GM23248 (cell line): ENCODE results near the gene PTGER1. TPM values are rescaled to one million over a fixed set of nuclear protein-coding genes. Genes with fewer than 3 reads are reported as not detected.

Experiments used
- DNase-seq: peaks from one replicate; pipeline ENCODE4 v3.0.0-alpha.2; 2015
- H2AFZ ChIP-seq: fragments of 200-600 bp; sonication (generic); 2 replicates; pipeline ENCODE4 v1.6.1; 2016; ENCODE audit warnings: antibody characterized with exemption
- H3F3A ChIP-seq: fragments of 200-600 bp; sonication (generic); 2 replicates; pipeline ENCODE4 v1.6.1; 2016; ENCODE audit warnings: mild to moderate bottlenecking, antibody characterized with exemption, mixed run types; ENCODE audit not compliant: insufficient read depth
- H3K27ac ChIP-seq: fragments of 200-600 bp; sonication (generic); 2 replicates; pipeline ENCODE4 v1.5.1; 2016; ENCODE audit warnings: mild to moderate bottlenecking
- H3K27me3 ChIP-seq: fragments of 200-600 bp; sonication (generic); replicated peaks from 2 replicates; pipeline ENCODE4 v1.6.1; 2016; ENCODE audit warnings: mild to moderate bottlenecking; ENCODE audit not compliant: insufficient read depth
- H3K36me3 ChIP-seq: fragments of 200-600 bp; sonication (generic); 2 replicates; pipeline ENCODE4 v1.6.1; 2016; ENCODE audit warnings: low read depth, mild to moderate bottlenecking
- H3K4me1 ChIP-seq: fragments of 200-600 bp; sonication (generic); 2 replicates; pipeline ENCODE4 v1.6.1; 2016; ENCODE audit warnings: mild to moderate bottlenecking; ENCODE audit not compliant: insufficient read depth
- H3K4me2 ChIP-seq: fragments of 200-600 bp; sonication (generic); one replicate; pipeline ENCODE4 v1.6.1; 2016; ENCODE audit warnings: mild to moderate bottlenecking; ENCODE audit not compliant: unreplicated experiment
- H3K4me3 ChIP-seq: fragments of 200-600 bp; sonication (generic); 2 replicates; pipeline ENCODE4 v1.5.1; 2016; ENCODE audit warnings: mild to moderate bottlenecking
- H3K79me2 ChIP-seq: fragments of 200-600 bp; sonication (generic); 2 replicates; pipeline ENCODE4 v1.6.1; 2016; ENCODE audit warnings: mild to moderate bottlenecking; ENCODE audit not compliant: insufficient read depth
- H3K9ac ChIP-seq: fragments of 200-600 bp; sonication (generic); 2 replicates; pipeline ENCODE4 v1.6.1; 2016; ENCODE audit warnings: mild to moderate bottlenecking
- H3K9me2 ChIP-seq: fragments of 200-600 bp; sonication (generic); 2 replicates; pipeline ENCODE4 v1.6.1; 2016; ENCODE audit warnings: mixed run types, mild to moderate bottlenecking, moderate library complexity; ENCODE audit not compliant: insufficient read depth
- H3K9me3 ChIP-seq: fragments of 200-600 bp; sonication (generic); one replicate; pipeline ENCODE4 v1.6.1; 2017; ENCODE audit warnings: low read depth
- H4K20me1 ChIP-seq: fragments of 200-600 bp; sonication (generic); 2 replicates; pipeline ENCODE4 v1.6.0; 2016; ENCODE audit not compliant: insufficient read depth
- EZH2 ChIP-seq: fragments of 200-600 bp; sonication (generic); IDR thresholded peaks from 2 replicates; pipeline ENCODE4 v1.6.1; 2018; ENCODE audit warnings: antibody characterized with exemption, mild to moderate bottlenecking; ENCODE audit not compliant: insufficient read depth, poor library complexity, severe bottlenecking
- EZH2phosphoT487 ChIP-seq: fragments of 200-600 bp; sonication (generic); IDR thresholded peaks from 2 replicates; pipeline ENCODE4 v1.6.1; 2018; ENCODE audit warnings: antibody characterized with exemption, moderate library complexity, mild to moderate bottlenecking, low read depth; ENCODE audit not compliant: insufficient read depth
- WGBS, 2 experiments: methylation state at CpG; one replicate each; pipeline ENCODE4 v1.1.6; 2015 to 2017; ENCODE audit warnings: low lambda C conversion rate in 2 of 2, low coverage in 1 of 2; ENCODE audit errors: missing lambda C conversion rate in 2 of 2; 5-methylcytosine and 5-hydroxymethylcytosine counted together
- in situ Hi-C: fragments of 300-500 bp; cut with MboI; formaldehyde crosslinking; loops from 2 replicates; pipeline ENCODE4 v1.15.0; 2020
- polyA plus RNA-seq: library from polyadenylated mRNA; unstranded; fragments of >200 nt; fragmentation: Nextera tagmentation; extraction: Ambion mirVana; gene quantifications from 2 replicates; pipeline ENCODE4 v1.2.1, GENCODE V29; 2016
- total RNA-seq: library from RNA; depleted of rRNA; stranded (reverse); fragments of >200 nt; shearing (Covaris generic); gene quantifications from 2 replicates; pipeline ENCODE4 v1.2.3, GENCODE V29; 2014

Gene PTGER1
- total and polyA plus RNA-seq, 2 experiments from 2014 or later = 0.22 to 0.80 TPM

DNA sequence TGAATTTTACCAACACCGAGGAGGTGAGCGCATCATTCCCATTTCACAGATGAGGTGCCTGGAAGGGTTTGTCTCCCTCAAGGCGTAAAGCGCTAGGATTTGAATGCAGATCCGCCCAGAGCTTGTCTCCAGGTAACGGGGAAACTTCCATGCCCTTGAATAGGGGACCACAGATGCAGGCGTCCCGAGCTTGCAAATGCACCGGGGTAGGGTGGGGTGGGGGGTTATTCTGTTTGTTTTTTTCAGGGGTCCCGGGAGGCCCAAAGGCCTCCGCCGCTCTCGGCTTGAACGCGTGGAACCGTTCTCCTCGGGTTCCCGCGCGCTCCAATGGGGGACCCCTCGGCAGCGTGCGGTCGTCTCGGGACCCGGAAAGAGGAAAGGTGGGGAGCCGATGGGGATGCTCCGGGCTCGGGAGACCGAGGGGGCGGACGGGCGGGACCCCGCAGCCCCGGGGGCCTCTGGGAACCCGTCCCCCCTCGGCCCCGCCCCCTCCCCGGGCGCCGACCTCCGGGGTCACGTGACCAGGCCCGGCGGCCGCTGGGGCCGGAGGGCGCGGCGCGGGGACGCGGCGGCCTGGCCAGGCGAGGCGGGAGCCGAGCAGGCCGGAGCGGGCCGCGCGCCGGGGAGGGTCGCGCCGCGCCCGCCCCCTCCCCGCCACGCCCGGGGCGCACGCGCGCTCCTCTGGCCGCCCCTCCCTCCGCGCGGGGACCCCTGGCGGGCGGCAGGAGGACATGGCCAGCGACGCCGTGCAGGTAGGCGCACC is 42.2 kb downstream of the PTGER1 start, which contains the start of gene PKN1:
PKN1 (plus strand) TSS at position 516 of the 763 bp plus-strand sequence; CDS start at position 732, 216 bp downstream.
- Histone ChIP-seq H3K27ac (peak within 1 kb of the TSS; percentile 75), H3K4me2 (peak within 1 kb of the TSS; percentile 72), H3F3A (peaks cover 16% of the 10 kb centered on the region), H3K4me3 (peak within 1 kb of the TSS; percentile 82), H3K9ac (peak within 1 kb of the TSS; percentile 90), H3K36me3 (no peaks in the 10 kb centered on the region), H3K9me2 (no peaks in the 10 kb centered on the region), H4K20me1 (no peaks in the 10 kb centered on the region), H3K4me1 (peaks cover 14% of the 10 kb centered on the region), H3K79me2 (peaks cover 44% of the 10 kb centered on the region), H3K9me3 (no peaks in the 10 kb centered on the region), H3K27me3 (no peaks in the 10 kb centered on the region), H2AFZ (peak within 1 kb of the TSS; percentile 79)
- WGBS, 2 experiments = 5 to 29% methylated on average over 9 to 69 of the region's 85 CpGs
- TF ChIP-seq EZH2 (no peak), EZH2phosphoT487 (no peak)
- in situ Hi-C loops = no loop called here
- peak; percentile 75 for DNase-seq

DNA sequence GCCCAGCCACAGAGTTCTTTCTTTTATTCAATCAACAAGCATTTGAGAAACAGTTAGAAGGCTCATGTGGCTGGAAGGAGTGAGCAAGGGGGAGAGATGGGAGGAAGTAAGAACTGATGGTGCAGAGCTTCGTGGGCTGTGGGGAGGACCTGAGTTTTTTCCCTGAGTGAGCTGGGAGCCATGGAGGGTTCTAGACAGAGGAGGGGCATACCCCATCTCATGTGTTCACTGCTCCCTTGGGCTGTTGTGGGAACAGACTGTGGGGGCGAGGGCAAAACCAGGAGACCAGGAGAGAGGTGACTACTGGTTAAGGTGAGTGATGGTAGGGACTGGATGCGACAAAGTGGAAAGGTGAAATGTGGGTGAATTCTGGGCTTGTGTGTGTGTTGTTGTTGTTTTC is 44.4 kb downstream of the PTGER1 start:
- Histone ChIP-seq H3K4me2 (no peak overlapping the region), H3K9me2 (no peaks in the 10 kb centered on the region), H3K4me1 (peaks cover 17% of the 10 kb centered on the region), H2AFZ (no peak overlapping the region), H3K36me3 (no peaks in the 10 kb centered on the region), H3K9ac (no peak overlapping the region), H3K27ac (no peak overlapping the region), H3K79me2 (peaks cover 21% of the 10 kb centered on the region), H4K20me1 (no peaks in the 10 kb centered on the region), H3K9me3 (no peaks in the 10 kb centered on the region), H3K27me3 (no peaks in the 10 kb centered on the region), H3K4me3 (no peak overlapping the region), H3F3A (peaks cover 14% of the 10 kb centered on the region)
- in situ Hi-C loops = no loop called here
- WGBS, 2 experiments = 78 to 90% methylated on average over 3 of the region's 3 CpGs
- TF ChIP-seq EZH2 = no peak
- TF ChIP-seq EZH2phosphoT487 = no peak
- DNase-seq = no peak

DNA sequence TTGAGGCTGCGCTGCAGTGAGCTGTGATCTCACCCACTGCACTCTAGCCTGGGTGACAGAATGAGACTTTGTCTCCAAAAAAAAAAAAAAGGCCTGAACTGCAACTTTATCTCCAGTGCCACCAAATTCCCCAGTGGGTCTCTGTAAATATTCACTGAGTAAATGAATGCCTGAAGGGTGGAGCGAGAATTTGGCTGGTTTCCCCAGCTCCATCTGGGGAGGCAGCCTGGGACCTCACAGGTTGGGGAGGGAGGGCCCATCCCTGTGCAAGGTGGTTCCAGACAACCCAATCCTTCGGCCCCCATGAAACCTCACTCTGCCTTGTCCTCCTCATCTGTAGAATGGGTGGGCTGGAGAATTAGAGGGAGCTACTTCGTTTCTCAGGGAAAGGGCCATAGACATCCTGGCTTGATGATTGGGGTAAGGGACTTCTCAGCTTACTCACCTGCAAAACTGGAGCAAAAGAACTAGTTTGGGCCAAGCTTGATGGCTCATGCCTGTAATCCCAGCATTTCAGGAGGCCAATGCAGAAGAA is 46.2 kb downstream of the PTGER1 start:
- Histone ChIP-seq H3K27me3 (no peaks in the 10 kb centered on the region), H4K20me1 (no peaks in the 10 kb centered on the region), H3K27ac (no peak overlapping the region), H3K4me1 (peaks cover 6% of the 10 kb centered on the region; the same call in 1 of the 2 replicates), H3K9ac (no peak overlapping the region), H2AFZ (no peak overlapping the region), H3K36me3 (no peaks in the 10 kb centered on the region), H3K4me3 (no peak overlapping the region), H3F3A (no peaks in the 10 kb centered on the region), H3K4me2 (no peak overlapping the region), H3K9me2 (no peaks in the 10 kb centered on the region), H3K9me3 (no peaks in the 10 kb centered on the region), H3K79me2 (peaks cover 5% of the 10 kb centered on the region)
- TF ChIP-seq EZH2phosphoT487 (no peak), EZH2 (no peak)
- in situ Hi-C loops = no loop called here
- no peak for DNase-seq
- WGBS, 2 experiments = 86 to 92% methylated on average over 4 of the region's 4 CpGs

DNA sequence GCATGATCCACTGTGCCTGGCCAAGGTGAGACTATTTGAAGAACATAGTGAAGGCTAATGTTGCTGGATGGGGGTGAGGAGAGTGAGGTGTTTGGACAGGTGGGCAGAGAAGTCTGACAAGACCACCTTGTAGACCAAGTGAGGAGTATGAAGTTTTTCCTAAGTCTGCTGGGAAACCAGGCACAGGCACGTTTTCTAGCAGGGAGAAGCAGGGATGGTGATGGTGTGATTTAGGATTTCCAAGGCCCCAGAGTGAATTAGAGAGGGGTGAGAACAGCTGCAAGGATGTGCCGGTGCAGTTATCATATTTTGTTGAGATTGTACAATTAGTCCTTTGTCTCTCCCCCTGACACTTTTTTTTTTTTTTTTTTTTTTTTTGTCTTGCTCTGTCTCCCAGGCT is 47.7 kb downstream of the PTGER1 start:
- no peak overlapping the region for H3K27ac ChIP-seq
- in situ Hi-C loops = no loop called here
- no peak overlapping the region for H3K4me3 ChIP-seq
- no peaks in the 10 kb centered on the region for H3F3A ChIP-seq
- no peak overlapping the region for H3K9ac ChIP-seq
- 31 to 35% methylated on average over 2 of the region's 2 CpGs for WGBS, 2 experiments
- H2AFZ ChIP-seq = no peak overlapping the region
- H3K79me2 ChIP-seq = no peaks in the 10 kb centered on the region
- H4K20me1 ChIP-seq = no peaks in the 10 kb centered on the region
- no peaks in the 10 kb centered on the region for H3K9me2 ChIP-seq
- no peaks in the 10 kb centered on the region for H3K36me3 ChIP-seq
- no peaks in the 10 kb centered on the region for H3K9me3 ChIP-seq
- no peak overlapping the region for H3K4me2 ChIP-seq
- DNase-seq = no peak
- H3K27me3 ChIP-seq = no peaks in the 10 kb centered on the region
- peaks cover 6% of the 10 kb centered on the region; the same call in 1 of the 2 replicates for H3K4me1 ChIP-seq
- TF ChIP-seq EZH2phosphoT487 (no peak), EZH2 (no peak)
